ENCODE results near the gene BCL2. TPM values are rescaled to one million over a fixed set of nuclear protein-coding genes. Genes with fewer than 3 reads are reported as not detected.

BCL2 gene
- polyA plus RNA-seq, 1 of the 3 experiments (the other 2 are of a cell fraction) = 1.5 TPM

GRCh38 chr18:63112706-63113105 lies 206.9 kb downstream of the BCL2 start:
- H3F3A ChIP-seq (replicated peaks; ENCODE audit: insufficient read depth) = no peaks in the 10 kb centered on the region
- WGBS (ENCODE audit: low lambda C conversion rate) = 70% methylated on average over 5 of the region's 5 CpGs
- no peak for DNase-seq
- H4K20me1 ChIP-seq (ENCODE audit: insufficient read depth) = no peaks in the 10 kb centered on the region
- H3K9me3 ChIP-seq = no peaks in the 10 kb centered on the region
- H3K4me2 ChIP-seq = no peak overlapping the region
- H3K9ac ChIP-seq = no peak overlapping the region
- H3K27ac ChIP-seq (ENCODE audit: low read depth in 2 of 2, low read length in 1 of 2) = peak overlapping the region; percentile 20 to 93; a peak in 3 of 4 replicates
- H3K36me3 ChIP-seq (replicated peaks in 1 of 2; ENCODE audit: control insufficient read depth in 1 of 2, insufficient read depth in 2 of 2, low read length in 1 of 2) = no peaks in the 10 kb centered on the region
- no peak overlapping the region for H3K4me3 ChIP-seq (ENCODE audit: low read depth in 2 of 2, low read length in 1 of 2)
- TF ChIP-seq, protein P1, sequence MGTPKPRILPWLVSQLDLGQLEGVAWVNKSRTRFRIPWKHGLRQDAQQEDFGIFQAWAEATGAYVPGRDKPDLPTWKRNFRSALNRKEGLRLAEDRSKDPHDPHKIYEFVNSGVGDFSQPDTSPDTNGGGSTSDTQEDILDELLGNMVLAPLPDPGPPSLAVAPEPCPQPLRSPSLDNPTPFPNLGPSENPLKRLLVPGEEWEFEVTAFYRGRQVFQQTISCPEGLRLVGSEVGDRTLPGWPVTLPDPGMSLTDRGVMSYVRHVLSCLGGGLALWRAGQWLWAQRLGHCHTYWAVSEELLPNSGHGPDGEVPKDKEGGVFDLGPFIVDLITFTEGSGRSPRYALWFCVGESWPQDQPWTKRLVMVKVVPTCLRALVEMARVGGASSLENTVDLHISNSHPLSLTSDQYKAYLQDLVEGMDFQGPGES (IDR thresholded peaks at IDR 0.05; ENCODE audit: low read depth, low read length) = no peak
- no peak for TF ChIP-seq TAF1 (IDR thresholded peaks at IDR 0.05; ENCODE audit: borderline replicate concordance, low read depth, low read length)
- TF ChIP-seq SIN3A (IDR thresholded peaks at IDR 0.05; ENCODE audit: borderline replicate concordance, low read depth, low read length) = no peak
- TF ChIP-seq TCF12 (IDR thresholded peaks at IDR 0.05) = no peak
- no peak for TF ChIP-seq RAD21 (IDR thresholded peaks at IDR 0.05; ENCODE audit: low read length)
- no peak for TF ChIP-seq GATA2 (CRISPR knock-in tag; IDR thresholded peaks at IDR 0.05)
- TF ChIP-seq CHD2 (IDR thresholded peaks at IDR 0.05; ENCODE audit: low read length, partially characterized antibody) = no peak
- no peak for TF ChIP-seq MXI1 (IDR thresholded peaks at IDR 0.05; ENCODE audit: low read depth, low read length)
- no peak for TF ChIP-seq NRF1 (IDR thresholded peaks at IDR 0.05; ENCODE audit: low read depth, low read length)
- TF ChIP-seq EZH2phosphoT487 (IDR thresholded peaks at IDR 0.05; ENCODE audit: borderline replicate concordance, low read depth) = no peak
- TF ChIP-seq, protein P2, sequence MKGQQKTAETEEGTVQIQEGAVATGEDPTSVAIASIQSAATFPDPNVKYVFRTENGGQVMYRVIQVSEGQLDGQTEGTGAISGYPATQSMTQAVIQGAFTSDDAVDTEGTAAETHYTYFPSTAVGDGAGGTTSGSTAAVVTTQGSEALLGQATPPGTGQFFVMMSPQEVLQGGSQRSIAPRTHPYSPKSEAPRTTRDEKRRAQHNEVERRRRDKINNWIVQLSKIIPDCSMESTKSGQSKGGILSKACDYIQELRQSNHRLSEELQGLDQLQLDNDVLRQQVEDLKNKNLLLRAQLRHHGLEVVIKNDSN (IDR thresholded peaks at IDR 0.05; ENCODE audit: borderline replicate concordance, low read depth) = no peak
- TF ChIP-seq POLR2AphosphoS5 (IDR thresholded peaks at IDR 0.05; ENCODE audit: low read depth, low read length) = no peak
- TF ChIP-seq ELF1 (IDR thresholded peaks at IDR 0.05) = no peak
- no peak for TF ChIP-seq YY1 (IDR thresholded peaks at IDR 0.05; ENCODE audit: low read depth)
- no peak for TF ChIP-seq MEF2A (IDR thresholded peaks at IDR 0.05; ENCODE audit: borderline replicate concordance, low read depth)
- TF ChIP-seq FOSL2 (IDR thresholded peaks at IDR 0.05; ENCODE audit: borderline replicate concordance, low read depth) = no peak
- H3K27me3 ChIP-seq (ENCODE audit: insufficient read depth) = no peaks in the 10 kb centered on the region
- H2AFZ ChIP-seq (ENCODE audit: low read depth) = no peak overlapping the region
- CTCF ChIA-PET = interaction anchor here (0.6 to 2.1 kb wide), 3 partner anchors 19 to 210 kb away, joined by 4 to 7 read pairs (median 6); no protein-coding TSS in a partner anchor
- no peaks in the 10 kb centered on the region for H3K79me2 ChIP-seq (ENCODE audit: insufficient read depth)
- POLR2A ChIA-PET = no interaction called here
- H3K4me1 ChIP-seq (ENCODE audit: control insufficient read depth in 1 of 2, insufficient read depth in 2 of 2, low read depth in 1 of 2, low read length in 1 of 2) = peaks cover 0 to 6% of the 10 kb centered on the region in 2 experiments; a peak in 3 of 4 replicates
- H3K9me2 ChIP-seq = no peaks in the 10 kb centered on the region

GRCh38 chr18:63111671-63112402 lies 207.7 kb downstream of the BCL2 start:
- no peak overlapping the region for H3K4me2 ChIP-seq
- H3K36me3 ChIP-seq (replicated peaks in 1 of 2; ENCODE audit: control insufficient read depth in 1 of 2, insufficient read depth in 2 of 2, low read length in 1 of 2) = no peaks in the 10 kb centered on the region
- H3K27ac ChIP-seq (ENCODE audit: low read depth in 2 of 2, low read length in 1 of 2) = peak overlapping the region; percentile 7 to 93; a peak in 2 of 4 replicates
- no peak overlapping the region for H2AFZ ChIP-seq (ENCODE audit: low read depth)
- no peaks in the 10 kb centered on the region for H3K9me3 ChIP-seq
- H3K4me1 ChIP-seq (ENCODE audit: control insufficient read depth in 1 of 2, insufficient read depth in 2 of 2, low read depth in 1 of 2, low read length in 1 of 2) = peaks cover 0 to 6% of the 10 kb centered on the region in 2 experiments; a peak in 3 of 4 replicates
- no peaks in the 10 kb centered on the region for H4K20me1 ChIP-seq (ENCODE audit: insufficient read depth)
- TF ChIP-seq EZH2phosphoT487 (IDR thresholded peaks at IDR 0.05; ENCODE audit: borderline replicate concordance, low read depth) = no peak
- TF ChIP-seq JUND (IDR thresholded peaks at IDR 0.05) = no peak
- TF ChIP-seq EP300 (IDR thresholded peaks at IDR 0.05; ENCODE audit: borderline replicate concordance in 1 of 2, low read depth in 1 of 2, low read length in 1 of 2) = peak in 1 of 2 experiments; percentile 34; a peak in 2 of 4 replicates
- no peak for TF ChIP-seq FOSL2 (IDR thresholded peaks at IDR 0.05; ENCODE audit: borderline replicate concordance, low read depth)
- no peak for DNase-seq
- WGBS (ENCODE audit: low lambda C conversion rate) = 41% methylated on average over 4 of the region's 4 CpGs
- H3K9me2 ChIP-seq = no peaks in the 10 kb centered on the region
- H3K79me2 ChIP-seq (ENCODE audit: insufficient read depth) = no peaks in the 10 kb centered on the region
- H3K9ac ChIP-seq = no peak overlapping the region
- ChIA-PET CTCF (interaction anchor here (0.7 to 2.1 kb wide), 2 partner anchors 206 to 228 kb away, joined by 4 to 7 read pairs; no protein-coding TSS in a partner anchor), POLR2A (no interaction called here)
- no peaks in the 10 kb centered on the region for H3F3A ChIP-seq (replicated peaks; ENCODE audit: insufficient read depth)
- H3K4me3 ChIP-seq (ENCODE audit: low read depth in 2 of 2, low read length in 1 of 2) = no peak overlapping the region
- no peaks in the 10 kb centered on the region for H3K27me3 ChIP-seq (ENCODE audit: insufficient read depth)

All from SK-N-SH (cell line).